DLD1 (cell line): ENCODE measurements around the gene MBL2.

ENCODE experiments used
- in situ Hi-C: cut with HindIII; loops from 2 replicates; pipeline ENCODE4 v1.10.0; 2017; ENCODE audit warnings: low sequenced_read_pairs

The MBL2 gene

GRCh38 chr10:52774182-52774581 lies 1.6 kb upstream of the MBL2 start:
- in situ Hi-C loops = no loop called here

DNA sequence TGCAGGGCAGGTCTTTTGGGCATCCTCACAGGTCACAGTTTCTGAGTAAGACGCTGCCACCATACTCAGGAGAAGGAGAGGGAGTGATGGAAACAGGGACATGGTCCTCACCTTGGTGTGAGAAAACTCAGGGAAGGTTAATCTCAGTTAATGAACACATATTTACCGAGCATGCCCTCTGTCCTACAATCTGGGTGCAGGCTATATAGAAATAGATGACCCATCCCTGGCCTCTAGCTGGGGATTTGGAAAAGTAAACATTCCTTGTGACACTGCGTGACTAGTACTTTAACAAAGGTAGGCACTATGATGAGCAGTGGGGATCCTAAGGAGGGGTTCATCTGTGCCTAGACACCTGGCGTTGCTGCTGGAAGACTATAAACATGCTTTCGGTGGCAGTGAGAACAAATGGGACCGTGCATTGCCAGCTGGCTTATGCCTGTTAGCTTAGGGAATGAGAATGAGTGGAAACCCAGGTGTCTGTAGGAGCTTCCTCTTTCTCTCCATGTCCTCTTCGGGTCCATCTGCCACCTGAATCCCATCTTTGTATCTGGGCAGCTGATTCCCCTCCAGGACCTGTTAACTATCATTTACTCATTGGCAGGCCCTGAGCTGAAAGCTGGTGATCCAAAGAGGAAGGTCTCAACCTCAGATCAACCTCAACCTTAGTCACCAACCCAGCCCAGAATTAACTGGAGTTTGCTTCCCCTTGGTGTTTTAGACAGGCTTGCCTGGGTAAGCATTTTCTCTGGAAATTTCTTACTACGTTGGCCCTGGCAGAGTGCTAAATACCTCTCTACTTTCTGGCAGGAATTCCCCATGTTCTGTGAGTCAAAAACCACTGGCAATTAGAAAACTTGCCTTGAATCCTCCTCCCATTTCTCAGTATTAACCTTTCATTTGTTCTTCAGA lies 794 bp downstream of the MBL2 start:
- in situ Hi-C loops = no loop called here

DNA sequence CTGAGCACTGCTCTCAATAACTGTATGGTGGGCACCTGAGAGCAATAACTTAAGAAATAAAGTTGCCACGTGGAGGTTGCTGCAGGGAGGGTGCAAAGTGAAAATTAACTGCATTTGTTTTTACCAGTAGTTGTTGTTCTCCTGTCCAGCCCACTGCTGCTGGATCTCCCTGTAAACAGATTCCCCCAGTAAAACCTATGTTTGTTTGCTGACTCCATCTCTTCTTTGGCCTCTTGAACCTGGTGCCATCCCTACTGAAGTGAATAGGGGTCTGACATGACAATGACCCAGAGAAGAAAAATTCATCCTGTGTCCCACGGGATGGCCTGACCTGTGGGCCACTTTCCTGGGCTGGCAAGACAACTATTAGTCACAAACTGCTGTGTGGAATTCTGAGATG lies 1.7 kb downstream of the MBL2 start:
- in situ Hi-C loops = no loop called here

DNA sequence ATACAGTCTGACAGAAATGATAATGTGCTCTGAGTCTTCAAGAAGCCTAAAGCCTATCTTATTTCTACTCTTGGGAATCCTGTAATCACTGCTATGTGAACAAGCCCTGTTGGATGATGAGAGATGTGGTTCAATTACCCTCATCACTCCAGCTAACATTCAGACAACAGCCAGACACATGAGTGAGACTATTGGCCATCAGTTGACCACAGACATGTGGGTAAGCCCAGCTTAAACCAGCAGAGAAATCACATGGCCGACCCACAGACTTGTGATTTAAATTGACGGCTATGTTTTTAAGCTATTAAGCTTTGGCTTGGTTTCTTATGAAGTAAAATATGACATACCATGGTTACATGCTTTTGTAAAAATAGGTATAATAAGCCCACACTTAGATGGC lies 2.6 kb downstream of the MBL2 start:
- in situ Hi-C loops = no loop called here

- in situ Hi-C loops = no loop called here
These were observed 4.5 kb downstream of the MBL2 start for GRCh38 chr10:52768001-52768532.

- in situ Hi-C loops = no loop called here
These were observed 10.5 kb downstream of the MBL2 start for GRCh38 chr10:52762088-52762487.

DNA sequence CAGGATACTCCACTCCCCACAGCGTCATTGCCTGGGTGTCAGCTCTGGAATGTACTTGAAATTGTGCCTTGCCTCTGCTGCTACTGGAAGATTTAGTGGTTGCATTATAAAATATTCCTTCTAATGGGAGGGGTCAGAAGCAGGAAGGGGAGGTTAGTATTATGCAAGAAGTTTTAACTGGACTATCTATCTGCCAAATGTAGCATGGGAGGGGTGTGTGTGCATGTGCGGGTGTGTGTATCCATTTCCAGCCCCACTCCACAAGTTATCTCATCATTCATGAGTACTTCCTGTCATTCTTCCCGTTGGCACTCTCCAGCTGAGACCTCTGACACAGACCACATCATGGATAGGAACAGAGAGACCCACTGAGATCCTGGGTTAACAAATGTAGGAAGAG lies 13.4 kb downstream of the MBL2 start:
- in situ Hi-C loops = no loop called here

GRCh38 chr10:52758406-52758805 lies 14.2 kb downstream of the MBL2 start:
- in situ Hi-C loops = no loop called here

DNA sequence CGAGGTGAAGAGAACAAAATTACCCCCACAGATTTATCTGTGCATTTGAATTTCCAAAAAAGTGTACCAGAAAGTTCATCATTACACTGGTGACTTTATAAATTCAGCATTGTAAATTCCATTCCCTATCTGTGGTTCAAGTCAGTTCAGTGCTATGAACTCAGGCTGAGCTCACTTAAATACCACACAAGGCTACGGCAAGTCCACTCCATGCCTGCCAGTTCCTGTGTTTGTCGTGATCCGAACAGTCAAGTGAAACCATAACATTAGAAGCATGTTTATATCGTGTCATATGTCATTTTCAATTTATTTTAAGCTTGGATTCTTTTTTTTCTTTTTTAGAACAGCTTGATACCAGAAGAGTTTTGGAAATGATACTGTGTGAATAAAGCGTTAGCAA lies 14.8 kb downstream of the MBL2 start:
- in situ Hi-C loops = no loop called here

DNA sequence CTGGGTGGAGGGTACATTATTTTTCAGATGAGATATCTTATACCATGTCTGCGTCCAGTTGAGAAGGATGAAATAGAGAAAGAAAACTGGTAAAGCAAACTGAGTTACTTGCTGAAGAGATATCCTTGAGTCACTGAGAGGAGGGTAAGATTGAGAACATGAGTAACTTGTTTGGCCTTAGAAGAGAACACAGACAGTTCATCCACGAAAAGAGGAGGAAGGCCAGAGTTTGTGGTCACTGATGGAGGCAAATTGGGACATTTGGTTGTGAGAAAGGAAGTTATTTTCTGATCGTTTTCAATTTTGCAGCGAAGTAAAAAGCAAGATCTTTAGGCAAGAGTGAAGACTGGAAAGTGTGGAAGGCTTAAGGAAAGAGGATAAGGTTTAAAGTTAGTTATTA lies 15.6 kb downstream of the MBL2 start:
- in situ Hi-C loops = no loop called here

DNA sequence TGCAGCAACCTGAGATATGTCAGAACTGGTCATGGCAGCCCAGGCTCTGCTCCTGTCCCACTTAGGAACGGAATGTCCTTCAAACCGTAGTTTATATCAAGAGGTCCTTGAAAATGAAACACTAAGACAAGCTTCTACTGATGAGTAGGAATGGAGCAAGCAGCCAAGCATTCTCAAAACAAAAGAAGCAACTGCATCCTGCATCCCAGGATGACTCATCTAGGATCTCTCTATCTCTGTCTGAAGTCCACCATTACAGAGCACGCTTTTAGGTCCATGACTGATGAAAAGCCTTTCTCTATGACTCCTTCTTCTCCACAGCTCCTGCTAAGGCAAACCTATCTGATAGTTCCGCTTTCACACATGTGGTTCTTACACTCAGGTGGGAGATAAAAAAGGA lies 16.3 kb downstream of the MBL2 start:
- in situ Hi-C loops = no loop called here

DNA sequence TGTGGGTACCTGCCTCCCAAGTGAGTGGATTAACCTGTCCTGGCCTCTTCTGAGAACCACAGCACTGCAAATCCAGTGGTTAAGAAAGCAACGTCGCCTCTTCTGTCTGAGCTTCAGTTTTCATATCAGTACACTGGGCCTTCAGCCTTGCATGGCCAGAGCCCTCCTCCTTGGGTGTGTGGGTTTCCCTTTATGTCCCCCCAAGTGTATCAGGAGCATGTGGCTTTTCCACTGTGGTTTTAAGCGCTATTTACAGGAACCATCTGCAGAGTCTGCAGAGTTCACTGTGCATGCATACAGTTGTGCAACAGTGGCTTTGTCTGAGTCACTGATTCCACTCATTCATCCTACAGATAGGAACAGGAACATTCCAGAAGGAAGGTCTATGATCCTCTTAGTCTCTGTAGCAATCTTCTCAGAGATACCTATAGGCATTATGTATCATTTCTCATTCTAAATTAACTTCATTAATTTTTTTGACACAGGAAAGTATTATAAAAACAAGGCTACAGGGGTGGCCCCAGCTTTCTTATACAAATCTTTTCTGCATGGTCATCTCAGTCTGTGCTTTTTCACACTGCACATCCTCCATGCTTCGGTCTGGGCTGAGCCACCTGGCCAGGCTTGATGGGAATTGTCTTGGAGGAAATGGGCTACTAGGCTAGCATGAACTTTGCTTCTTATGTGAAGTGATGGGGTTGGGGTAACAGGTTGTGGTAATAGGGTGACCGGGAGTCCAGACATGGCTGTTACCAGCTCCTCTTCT lies 17.1 kb downstream of the MBL2 start:
- in situ Hi-C loops = no loop called here

DNA sequence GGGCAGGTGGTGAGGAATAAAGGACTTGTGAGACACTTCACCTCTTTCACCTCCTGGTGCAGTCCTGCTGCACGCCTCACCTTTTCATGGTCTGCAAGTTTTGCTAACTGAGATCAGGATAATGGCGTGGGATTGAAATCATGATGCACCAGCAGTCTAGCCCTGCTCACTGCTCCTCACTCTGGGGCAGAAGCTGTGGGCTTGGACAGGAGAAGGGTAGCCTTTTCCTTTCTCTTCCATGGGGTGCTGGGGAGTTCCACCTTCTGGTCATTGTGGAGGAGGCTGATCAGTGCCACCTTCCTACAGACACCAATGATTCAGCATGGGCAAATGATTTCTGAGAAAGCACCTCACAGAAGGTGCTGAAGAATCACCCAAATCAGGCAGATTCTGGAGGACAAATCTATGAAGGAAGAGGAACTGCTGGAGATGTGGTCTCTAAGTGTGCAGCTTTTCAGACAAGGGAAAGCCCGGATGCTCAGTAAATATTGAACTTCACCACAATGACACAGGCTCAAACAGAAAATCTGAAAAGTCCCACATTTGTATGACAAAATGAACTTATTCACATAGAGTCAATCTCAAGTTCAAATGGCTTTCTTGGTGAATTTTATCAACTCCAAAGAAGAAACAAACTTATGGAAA lies 19.7 kb downstream of the MBL2 start:
- in situ Hi-C loops = no loop called here

GRCh38 chr10:52752261-52752660 lies 20.3 kb downstream of the MBL2 start:
- in situ Hi-C loops = no loop called here

- in situ Hi-C loops = no loop called here
These were observed 21.2 kb downstream of the MBL2 start for GRCh38 chr10:52751337-52751736.

- in situ Hi-C loops = no loop called here
These were observed 22.0 kb downstream of the MBL2 start for GRCh38 chr10:52750629-52751028.

GRCh38 chr10:52747694-52748093 lies 24.9 kb downstream of the MBL2 start:
- in situ Hi-C loops = no loop called here

GRCh38 chr10:52746169-52746568 lies 26.4 kb downstream of the MBL2 start:
- in situ Hi-C loops = no loop called here

GRCh38 chr10:52744057-52744805 lies 28.4 kb downstream of the MBL2 start:
- in situ Hi-C loops = no loop called here

DNA sequence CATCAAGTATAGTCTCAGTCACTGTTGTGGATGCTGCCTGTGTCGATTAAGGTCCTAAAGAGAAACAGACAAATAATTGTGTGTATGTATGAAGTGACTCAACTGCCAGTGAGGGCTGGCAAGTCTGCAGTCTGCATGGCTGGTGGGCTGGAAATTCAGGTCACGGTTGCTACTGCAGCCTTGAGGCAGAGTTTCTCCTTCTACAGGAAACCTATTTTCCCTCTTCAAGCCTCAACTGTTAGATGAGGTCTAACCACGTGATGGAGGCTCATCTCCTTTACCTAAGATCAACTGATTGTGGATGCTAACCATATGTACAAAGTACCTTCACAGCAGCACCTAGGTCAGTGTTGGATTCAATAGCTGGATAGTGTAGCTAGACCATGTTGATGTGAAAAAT lies 29.9 kb downstream of the MBL2 start:
- in situ Hi-C loops = no loop called here

GRCh38 chr10:52741851-52742250 lies 30.7 kb downstream of the MBL2 start:
- in situ Hi-C loops = no loop called here
